22Rv1 (cell line): ENCODE measurements around the gene RAD51B.

ENCODE experiments used
- ZFX ChIP-seq: fragments of 450-650 bp; IDR thresholded peaks from 2 replicates; pipeline ENCODE4 v1.6.1; 2017; ENCODE audit warnings: antibody characterized with exemption, borderline replicate concordance
- TF ChIP-seq, protein P1 (sequence below): fragments of 450-650 bp; IDR thresholded peaks from 2 replicates; pipeline ENCODE4 v1.5.1; 2017; ENCODE audit warnings: mild to moderate bottlenecking

DNA sequence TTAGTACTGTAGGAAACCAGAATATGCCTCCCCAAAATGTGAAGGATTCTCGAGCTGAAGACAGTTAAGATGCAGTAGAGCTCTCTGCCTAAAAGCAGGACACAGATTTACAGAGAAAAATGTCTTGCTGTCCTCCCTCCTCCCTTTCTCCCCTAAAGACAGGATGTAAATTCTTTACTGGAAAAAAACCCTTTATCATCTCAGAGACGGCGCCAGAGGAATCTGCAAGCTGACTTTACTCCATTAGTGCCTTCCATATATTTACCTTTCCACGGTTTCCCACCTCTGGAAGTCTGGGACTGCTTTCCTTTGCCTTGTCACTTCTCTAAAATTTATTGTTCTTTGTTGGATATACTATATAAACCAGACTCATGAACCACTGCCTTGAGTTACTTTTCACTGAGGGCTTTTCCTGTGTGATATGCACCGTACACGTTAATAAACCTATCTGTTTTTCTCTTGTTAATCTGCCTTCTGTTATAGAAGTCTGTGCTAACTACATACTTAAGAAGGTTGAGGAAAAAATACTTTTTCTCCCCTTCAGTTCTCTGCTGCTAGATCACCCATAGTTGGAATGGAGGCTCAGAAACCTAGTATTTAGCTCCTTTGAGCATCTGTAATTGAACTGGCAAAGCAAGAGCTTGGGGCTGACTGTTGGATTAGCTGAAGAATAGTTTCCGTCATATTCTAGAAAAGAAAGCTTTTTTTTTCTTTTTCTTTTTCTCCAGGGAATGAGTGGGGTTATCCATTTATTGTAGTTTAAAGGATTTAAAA lies 99.9 kb downstream of the RAD51B start:
- TF ChIP-seq, protein P1, sequence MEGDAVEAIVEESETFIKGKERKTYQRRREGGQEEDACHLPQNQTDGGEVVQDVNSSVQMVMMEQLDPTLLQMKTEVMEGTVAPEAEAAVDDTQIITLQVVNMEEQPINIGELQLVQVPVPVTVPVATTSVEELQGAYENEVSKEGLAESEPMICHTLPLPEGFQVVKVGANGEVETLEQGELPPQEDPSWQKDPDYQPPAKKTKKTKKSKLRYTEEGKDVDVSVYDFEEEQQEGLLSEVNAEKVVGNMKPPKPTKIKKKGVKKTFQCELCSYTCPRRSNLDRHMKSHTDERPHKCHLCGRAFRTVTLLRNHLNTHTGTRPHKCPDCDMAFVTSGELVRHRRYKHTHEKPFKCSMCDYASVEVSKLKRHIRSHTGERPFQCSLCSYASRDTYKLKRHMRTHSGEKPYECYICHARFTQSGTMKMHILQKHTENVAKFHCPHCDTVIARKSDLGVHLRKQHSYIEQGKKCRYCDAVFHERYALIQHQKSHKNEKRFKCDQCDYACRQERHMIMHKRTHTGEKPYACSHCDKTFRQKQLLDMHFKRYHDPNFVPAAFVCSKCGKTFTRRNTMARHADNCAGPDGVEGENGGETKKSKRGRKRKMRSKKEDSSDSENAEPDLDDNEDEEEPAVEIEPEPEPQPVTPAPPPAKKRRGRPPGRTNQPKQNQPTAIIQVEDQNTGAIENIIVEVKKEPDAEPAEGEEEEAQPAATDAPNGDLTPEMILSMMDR = no peak
- no peak for TF ChIP-seq ZFX
